Neural cell (in vitro differentiated cells): ENCODE measurements around the gene PDK4. TPM values are rescaled to one million over a fixed set of nuclear protein-coding genes. Genes with fewer than 3 reads are reported as not detected.

Experiments used
- H2AFZ ChIP-seq: fragments of 200-600, 300-800 bp; sonication (generic), shearing (Covaris generic); 2 replicates; pipeline ENCODE4 v1.6.0; 2014; ENCODE audit warnings: low read depth, mild to moderate bottlenecking, antibody characterized with exemption, low read length, moderate library complexity
- H3F3A ChIP-seq: fragments of 200-600 bp; shearing (Covaris generic); 2 replicates; pipeline ENCODE4 v1.6.1; 2016; ENCODE audit warnings: mild to moderate bottlenecking, moderate library complexity, mixed read lengths, antibody characterized with exemption, low read length; ENCODE audit not compliant: insufficient read depth, poor library complexity, severe bottlenecking
- H3K27ac ChIP-seq: fragments of 200-600, 300-800 bp; sonication (generic), shearing (Covaris generic); 2 replicates; pipeline ENCODE4 v1.5.1; 2014; ENCODE audit warnings: mild to moderate bottlenecking, low read length, moderate library complexity
- H3K27me3 ChIP-seq: fragments of 300-800, 200-600 bp; sonication (generic), shearing (Covaris generic); 2 replicates; pipeline ENCODE4 v1.6.0; 2014; ENCODE audit warnings: mild to moderate bottlenecking, low read depth, low read length, moderate library complexity; ENCODE audit not compliant: insufficient read depth
- H3K36me3 ChIP-seq: fragments of 300-800, 200-600 bp; sonication (generic), shearing (Covaris generic); 2 replicates; pipeline ENCODE4 v1.5.1; 2014; ENCODE audit warnings: mild to moderate bottlenecking, antibody characterized with exemption, low read length, moderate library complexity; ENCODE audit not compliant: insufficient read depth
- H3K4me2 ChIP-seq: fragments of 300-800, 200-600 bp; sonication (generic), shearing (Covaris generic); 2 replicates; pipeline ENCODE4 v1.6.0; 2014; ENCODE audit warnings: mild to moderate bottlenecking, low read length
- H3K4me3 ChIP-seq: fragments of 300-800, 200-600 bp; sonication (generic), shearing (Covaris generic); 2 replicates; pipeline ENCODE4 v1.5.1; 2014; ENCODE audit warnings: mild to moderate bottlenecking, low read length, moderate library complexity
- H3K79me2 ChIP-seq: fragments of 200-600 bp; shearing (Covaris generic); replicated peaks from 2 replicates; pipeline ENCODE4 v1.6.0; 2014; ENCODE audit warnings: mild to moderate bottlenecking, low read length, moderate library complexity; ENCODE audit not compliant: insufficient read depth
- H3K9ac ChIP-seq: fragments of 300-800, 200-600 bp; sonication (generic), shearing (Covaris generic); 2 replicates; pipeline ENCODE4 v1.6.1; 2016; ENCODE audit warnings: mild to moderate bottlenecking, low read length, mixed read lengths
- H3K9me2 ChIP-seq: fragments of 200-600 bp; shearing (Covaris generic); 2 replicates; pipeline ENCODE4 v1.6.1; 2016; ENCODE audit warnings: mild to moderate bottlenecking, low read length, mixed read lengths; ENCODE audit not compliant: insufficient read depth
- H3K9me3 ChIP-seq: fragments of 200-600, 300-800 bp; sonication (generic), shearing (Covaris generic); 2 replicates; pipeline ENCODE4 v1.6.1; 2016; ENCODE audit warnings: mild to moderate bottlenecking, mixed run types, low read length, moderate library complexity, mixed read lengths
- H4K20me1 ChIP-seq: fragments of 200-600 bp; shearing (Covaris generic); 2 replicates; pipeline ENCODE4 v1.6.1; 2016; ENCODE audit warnings: mild to moderate bottlenecking, mixed run types; ENCODE audit not compliant: insufficient read depth
- CTCF ChIP-seq: fragments of 450-650 bp; IDR thresholded peaks from 2 replicates; pipeline ENCODE4 v1.5.1; 2014; ENCODE audit warnings: antibody characterized with exemption, mild to moderate bottlenecking, moderate library complexity; ENCODE audit not compliant: poor library complexity, severe bottlenecking
- EP300 ChIP-seq: fragments of 450-650 bp; conservative IDR thresholded peaks from 2 replicates; pipeline ENCODE4 v1.6.1; 2014; ENCODE audit warnings: antibody characterized with exemption, mild to moderate bottlenecking, moderate library complexity; ENCODE audit not compliant: poor library complexity, severe bottlenecking
- EZH2 ChIP-seq: fragments of 200-600, 300-800 bp; shearing (Covaris generic), sonication (generic); IDR thresholded peaks from 2 replicates; pipeline ENCODE4 v1.6.1; 2014; ENCODE audit warnings: antibody characterized with exemption, low read length, borderline replicate concordance, mild to moderate bottlenecking; ENCODE audit not compliant: insufficient read depth, poor library complexity, severe bottlenecking
- MXI1 ChIP-seq: fragments of 450-650 bp; conservative IDR thresholded peaks from 2 replicates; pipeline ENCODE4 v1.6.1; 2014; ENCODE audit warnings: antibody characterized with exemption, mild to moderate bottlenecking; ENCODE audit not compliant: poor library complexity, severe bottlenecking
- POLR2AphosphoS5 ChIP-seq: IDR thresholded peaks from 2 replicates; pipeline ENCODE4 v1.6.1; 2012
- RAD21 ChIP-seq: fragments of 450-650 bp; conservative IDR thresholded peaks from 2 replicates; pipeline ENCODE4 v1.6.1; 2014; ENCODE audit warnings: antibody characterized with exemption, mild to moderate bottlenecking, moderate library complexity
- SMC3 ChIP-seq: fragments of 450-650 bp; conservative IDR thresholded peaks from 2 replicates; pipeline ENCODE4 v1.6.1; 2014; ENCODE audit warnings: antibody characterized with exemption, mild to moderate bottlenecking, moderate library complexity; ENCODE audit not compliant: poor library complexity
- TAF1 ChIP-seq: IDR thresholded peaks from 2 replicates; pipeline ENCODE4 v1.6.1; 2012; ENCODE audit warnings: low read depth
- polyA plus RNA-seq: library from polyadenylated mRNA; depleted of rRNA; stranded (reverse); fragments of >200 nt; gene quantifications from 2 replicates; pipeline ENCODE4 v1.2.3, GENCODE V29; 2014
- TF ChIP-seq, protein P1 (sequence below): IDR thresholded peaks from 2 replicates; pipeline ENCODE4 v1.6.1; 2012; ENCODE audit warnings: borderline replicate concordance

Gene PDK4
- polyA plus RNA-seq, 1 donor from 2014 or later = not detected

DNA sequence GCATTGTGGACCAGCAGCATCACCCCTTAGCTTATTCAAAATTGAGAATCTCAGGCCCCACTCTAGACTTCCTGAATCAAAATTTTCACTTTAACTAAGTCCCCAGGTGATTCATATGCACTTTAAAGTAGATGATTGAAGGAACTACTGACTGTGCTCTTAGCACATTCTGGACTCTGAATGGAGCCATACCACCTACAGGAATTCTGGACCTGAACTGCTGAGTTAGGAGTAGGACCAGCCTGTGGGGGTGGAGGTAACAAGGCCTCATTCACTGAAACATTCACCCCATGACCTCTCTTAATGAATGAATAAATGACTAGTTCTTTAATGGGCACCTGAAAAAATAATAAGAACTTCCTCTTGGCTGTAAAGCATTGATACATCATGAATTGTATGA lies 7.3 kb downstream of the PDK4 start:
- no peaks in the 10 kb centered on the region for H3K9me2 ChIP-seq
- no peaks in the 10 kb centered on the region for H3K9me3 ChIP-seq
- no peak overlapping the region for H3K27ac ChIP-seq
- H3K9ac ChIP-seq = no peak overlapping the region
- no peak overlapping the region for H2AFZ ChIP-seq
- H3K79me2 ChIP-seq = no peaks in the 10 kb centered on the region
- no peak overlapping the region for H3K4me3 ChIP-seq
- no peaks in the 10 kb centered on the region for H4K20me1 ChIP-seq
- TF ChIP-seq SMC3 (no peak), MXI1 (no peak), EP300 (no peak), POLR2AphosphoS5 (no peak), TAF1 (no peak), EZH2 (no peak), RAD21 (no peak), CTCF (no peak)
- TF ChIP-seq, protein P1, sequence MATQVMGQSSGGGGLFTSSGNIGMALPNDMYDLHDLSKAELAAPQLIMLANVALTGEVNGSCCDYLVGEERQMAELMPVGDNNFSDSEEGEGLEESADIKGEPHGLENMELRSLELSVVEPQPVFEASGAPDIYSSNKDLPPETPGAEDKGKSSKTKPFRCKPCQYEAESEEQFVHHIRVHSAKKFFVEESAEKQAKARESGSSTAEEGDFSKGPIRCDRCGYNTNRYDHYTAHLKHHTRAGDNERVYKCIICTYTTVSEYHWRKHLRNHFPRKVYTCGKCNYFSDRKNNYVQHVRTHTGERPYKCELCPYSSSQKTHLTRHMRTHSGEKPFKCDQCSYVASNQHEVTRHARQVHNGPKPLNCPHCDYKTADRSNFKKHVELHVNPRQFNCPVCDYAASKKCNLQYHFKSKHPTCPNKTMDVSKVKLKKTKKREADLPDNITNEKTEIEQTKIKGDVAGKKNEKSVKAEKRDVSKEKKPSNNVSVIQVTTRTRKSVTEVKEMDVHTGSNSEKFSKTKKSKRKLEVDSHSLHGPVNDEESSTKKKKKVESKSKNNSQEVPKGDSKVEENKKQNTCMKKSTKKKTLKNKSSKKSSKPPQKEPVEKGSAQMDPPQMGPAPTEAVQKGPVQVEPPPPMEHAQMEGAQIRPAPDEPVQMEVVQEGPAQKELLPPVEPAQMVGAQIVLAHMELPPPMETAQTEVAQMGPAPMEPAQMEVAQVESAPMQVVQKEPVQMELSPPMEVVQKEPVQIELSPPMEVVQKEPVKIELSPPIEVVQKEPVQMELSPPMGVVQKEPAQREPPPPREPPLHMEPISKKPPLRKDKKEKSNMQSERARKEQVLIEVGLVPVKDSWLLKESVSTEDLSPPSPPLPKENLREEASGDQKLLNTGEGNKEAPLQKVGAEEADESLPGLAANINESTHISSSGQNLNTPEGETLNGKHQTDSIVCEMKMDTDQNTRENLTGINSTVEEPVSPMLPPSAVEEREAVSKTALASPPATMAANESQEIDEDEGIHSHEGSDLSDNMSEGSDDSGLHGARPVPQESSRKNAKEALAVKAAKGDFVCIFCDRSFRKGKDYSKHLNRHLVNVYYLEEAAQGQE = no peak
- no peaks in the 10 kb centered on the region for H3F3A ChIP-seq
- peaks cover 3% of the 10 kb centered on the region for H3K27me3 ChIP-seq
- H3K4me2 ChIP-seq = no peak overlapping the region
- no peaks in the 10 kb centered on the region for H3K36me3 ChIP-seq

DNA sequence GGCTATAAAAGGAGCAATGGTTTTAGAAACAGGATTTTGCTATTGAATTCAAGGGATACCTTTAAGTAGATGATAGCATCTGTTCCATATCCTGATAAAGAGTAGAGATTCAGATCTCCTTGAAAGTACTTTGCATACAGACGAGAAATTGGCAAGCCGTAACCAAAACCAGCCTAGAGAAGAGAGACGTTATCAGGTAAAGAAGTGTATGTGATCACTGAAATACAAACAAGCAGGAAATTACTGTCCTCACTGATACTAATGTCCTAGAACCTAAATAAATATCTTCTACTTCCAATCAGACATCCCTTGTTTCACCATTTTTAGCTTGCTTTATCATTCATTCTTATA lies 9.4 kb downstream of the PDK4 start:
- H3K9me2 ChIP-seq = no peaks in the 10 kb centered on the region
- TF ChIP-seq EP300 (no peak), EZH2 (no peak)
- H4K20me1 ChIP-seq = no peaks in the 10 kb centered on the region
- no peak overlapping the region for H3K4me2 ChIP-seq
- no peaks in the 10 kb centered on the region for H3F3A ChIP-seq
- no peaks in the 10 kb centered on the region for H3K36me3 ChIP-seq
- no peak overlapping the region for H3K4me3 ChIP-seq
- H2AFZ ChIP-seq = no peak overlapping the region
- H3K9me3 ChIP-seq = no peaks in the 10 kb centered on the region
- H3K9ac ChIP-seq = no peak overlapping the region
- no peak overlapping the region for H3K27ac ChIP-seq
- H3K79me2 ChIP-seq = no peaks in the 10 kb centered on the region
- H3K27me3 ChIP-seq = no peaks in the 10 kb centered on the region

GRCh38 chr7:95585426-95585789 lies 10.9 kb downstream of the PDK4 start:
- H3K4me2 ChIP-seq = no peak overlapping the region
- H3K27ac ChIP-seq = no peak overlapping the region
- H3F3A ChIP-seq = no peaks in the 10 kb centered on the region
- H3K9me2 ChIP-seq = no peaks in the 10 kb centered on the region
- no peak overlapping the region for H3K9ac ChIP-seq
- no peaks in the 10 kb centered on the region for H3K36me3 ChIP-seq
- H3K79me2 ChIP-seq = no peaks in the 10 kb centered on the region
- no peak overlapping the region for H2AFZ ChIP-seq
- no peaks in the 10 kb centered on the region for H4K20me1 ChIP-seq
- H3K27me3 ChIP-seq = no peaks in the 10 kb centered on the region
- TF ChIP-seq CTCF (no peak), SMC3 (no peak), TAF1 (no peak), EZH2 (no peak), MXI1 (no peak), POLR2AphosphoS5 (no peak), EP300 (no peak)
- no peak overlapping the region for H3K4me3 ChIP-seq
- H3K9me3 ChIP-seq = no peaks in the 10 kb centered on the region
